HG03064 (cell line): ENCODE results near the gene UCK2.
A peak's percentile ranks its signal among the peaks of the same experiment; 100 is the strongest.

Experiments used
- ATAC-seq: cut with Tn5 transposase; IDR thresholded peaks from one replicate; pipeline ENCODE4 v1.9.1; 2021; ENCODE audit warnings: low read depth; ENCODE audit not compliant: unreplicated experiment

The UCK2 gene

DNA sequence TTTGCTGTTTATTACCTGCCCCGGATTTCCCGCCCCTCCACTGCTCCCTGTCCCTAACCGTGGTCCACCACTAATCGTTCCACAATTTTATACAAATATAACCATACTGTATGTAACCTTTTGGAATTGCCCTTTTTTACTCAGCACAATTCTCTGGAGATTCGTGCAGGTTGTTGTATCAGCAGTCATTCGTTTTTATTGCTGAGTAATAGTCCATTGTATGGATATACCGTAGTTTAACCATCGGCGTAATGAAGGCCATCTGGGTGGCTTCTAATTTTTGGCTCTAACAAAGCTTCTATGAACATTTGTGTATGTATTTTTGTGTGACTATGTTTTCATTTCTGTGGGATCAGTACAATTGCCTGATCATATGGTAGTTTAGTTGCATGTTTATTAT is 50.0 kb downstream of the UCK2 start:
- ATAC-seq: no peak

DNA sequence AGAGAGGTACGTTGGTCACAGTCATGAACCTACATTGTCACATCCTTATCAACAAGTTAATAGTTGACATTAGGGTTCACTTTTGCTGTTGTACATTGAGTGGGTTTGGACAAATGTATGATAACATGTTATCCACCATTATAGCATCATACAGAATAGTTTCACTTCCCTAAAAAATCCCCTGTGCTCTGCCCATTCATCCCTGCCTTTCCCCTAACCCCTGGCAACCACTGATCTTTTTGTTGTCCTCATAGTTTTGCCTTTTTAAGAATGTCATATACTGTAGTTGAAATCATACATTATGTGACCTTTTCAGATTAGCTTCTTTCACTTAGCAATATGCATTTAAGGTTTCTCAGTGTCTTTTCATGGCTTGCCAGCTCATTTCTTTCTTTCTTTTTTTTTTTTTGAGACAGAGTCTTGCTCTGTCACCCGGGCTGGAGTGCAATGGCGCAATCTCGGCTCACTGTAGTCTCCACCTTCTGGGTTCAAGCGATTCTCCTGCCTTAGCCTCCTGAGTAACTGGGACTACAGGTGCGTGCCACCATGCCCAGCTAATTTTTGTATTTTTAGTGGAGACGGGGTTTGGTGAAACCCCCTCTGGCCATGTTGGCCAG is 50.6 kb downstream of the UCK2 start:
- ATAC-seq: no peak

GRCh38 chr1:165879946-165880345 is 52.5 kb downstream of the UCK2 start:
- no peak for ATAC-seq

- ATAC-seq: no peak
Measured at GRCh38 chr1:165880993-165881392, 53.6 kb downstream of the UCK2 start.

GRCh38 chr1:165882168-165882837 is 54.9 kb downstream of the UCK2 start:
- peak; percentile 41 for ATAC-seq

DNA sequence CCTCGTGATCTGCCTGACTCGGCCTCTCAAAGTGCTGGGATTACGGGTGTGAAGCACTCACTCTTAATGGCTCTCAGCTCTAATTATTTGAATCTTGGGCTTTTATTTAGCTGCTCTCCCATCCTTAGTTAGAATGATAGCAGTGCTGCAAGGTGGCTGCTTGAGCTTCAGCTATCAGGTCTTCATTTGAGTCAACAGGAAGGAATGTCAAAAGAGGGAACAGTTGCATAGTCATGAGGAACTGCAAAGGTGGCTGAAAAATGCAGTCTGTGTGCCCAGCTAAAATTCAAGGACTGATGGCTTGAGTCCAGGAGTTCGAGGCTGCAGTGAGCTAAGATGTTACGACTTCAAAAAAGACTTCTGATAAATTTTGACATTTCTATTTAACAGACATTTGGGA is 55.6 kb downstream of the UCK2 start:
- ATAC-seq: no peak

DNA sequence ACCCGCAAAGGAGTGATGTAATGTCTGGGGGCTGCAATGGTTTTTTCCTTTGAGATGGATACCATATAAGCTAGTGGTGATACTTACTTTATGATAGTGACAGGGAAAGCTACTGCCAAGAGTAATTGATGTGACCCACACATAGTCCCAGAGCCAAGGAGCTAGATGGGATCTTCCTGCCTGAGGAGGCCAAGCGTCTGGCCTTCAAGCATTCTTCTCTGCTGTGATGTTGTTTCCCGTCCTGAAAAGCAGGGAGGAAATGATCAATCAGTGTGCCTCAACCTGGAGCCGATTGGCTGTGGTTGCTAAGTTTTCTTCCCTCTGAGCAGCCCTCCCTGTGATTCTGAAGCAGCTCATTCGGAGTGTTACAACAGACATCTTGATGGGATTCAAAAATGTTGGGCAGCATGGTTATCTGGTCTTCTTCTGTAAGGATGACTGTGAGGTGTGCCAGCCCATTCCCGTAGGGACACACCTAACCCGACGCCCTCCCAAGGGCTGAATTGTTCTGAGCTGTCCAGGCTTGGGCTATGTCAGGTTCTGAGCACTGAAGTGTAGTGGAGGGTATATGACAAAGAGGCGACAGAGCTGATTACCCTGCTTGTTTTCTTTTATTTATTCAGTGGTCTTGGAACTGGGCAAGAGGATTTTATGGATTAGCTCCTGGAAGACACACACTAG is 56.7 kb downstream of the UCK2 start:
- ATAC-seq: no peak

DNA sequence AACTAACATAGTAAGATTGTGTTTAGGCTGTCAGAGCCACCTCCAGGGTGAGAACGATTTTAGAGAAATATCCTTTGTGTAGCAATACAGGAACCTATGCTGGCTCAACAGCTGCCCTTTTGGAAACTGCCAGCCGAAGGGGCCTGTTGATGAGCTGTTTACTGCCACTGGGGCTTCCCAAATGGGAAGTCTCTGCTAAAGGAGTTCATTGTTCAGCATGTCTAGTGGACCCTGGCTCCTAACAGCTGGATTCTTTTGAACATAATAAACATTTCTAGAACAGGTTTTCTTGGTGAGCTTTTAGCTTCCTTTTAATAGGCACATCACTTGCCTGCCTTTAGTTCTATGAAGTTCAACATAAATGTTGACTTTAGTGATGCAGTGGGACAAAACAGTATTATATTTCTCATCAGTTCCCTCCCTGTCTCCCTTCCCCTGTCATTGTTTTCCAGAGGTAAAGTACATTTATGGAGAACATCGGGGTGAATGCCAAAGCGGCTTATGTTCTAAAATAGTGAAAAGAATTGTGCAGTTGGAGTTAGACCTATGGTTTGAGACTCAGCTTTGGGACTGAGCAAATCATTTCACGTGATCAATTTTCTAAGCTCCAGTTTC is 57.4 kb downstream of the UCK2 start:
- ATAC-seq: no peak

GRCh38 chr1:165885305-165885694 is 57.9 kb downstream of the UCK2 start:
- ATAC-seq: no peak

DNA sequence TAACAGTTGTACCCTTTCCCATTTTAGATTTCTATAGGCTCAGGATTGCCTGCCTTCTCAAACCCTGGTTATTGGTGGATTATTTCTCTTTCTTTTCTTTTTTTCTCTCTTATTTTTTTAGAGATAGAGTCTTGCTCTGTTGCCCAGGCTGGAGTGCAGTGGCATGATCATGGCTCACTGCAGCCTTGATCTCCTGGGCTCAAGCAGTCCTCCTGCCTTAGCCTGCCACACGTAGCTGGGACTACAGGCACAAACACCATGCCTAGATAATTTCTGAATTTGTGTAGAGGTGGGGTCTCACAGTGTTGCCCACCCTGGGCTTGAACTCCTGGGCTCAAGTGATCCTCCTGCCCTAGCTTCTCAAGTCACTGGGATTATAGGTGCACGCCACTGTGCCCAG is 58.8 kb downstream of the UCK2 start:
- no peak for ATAC-seq

DNA sequence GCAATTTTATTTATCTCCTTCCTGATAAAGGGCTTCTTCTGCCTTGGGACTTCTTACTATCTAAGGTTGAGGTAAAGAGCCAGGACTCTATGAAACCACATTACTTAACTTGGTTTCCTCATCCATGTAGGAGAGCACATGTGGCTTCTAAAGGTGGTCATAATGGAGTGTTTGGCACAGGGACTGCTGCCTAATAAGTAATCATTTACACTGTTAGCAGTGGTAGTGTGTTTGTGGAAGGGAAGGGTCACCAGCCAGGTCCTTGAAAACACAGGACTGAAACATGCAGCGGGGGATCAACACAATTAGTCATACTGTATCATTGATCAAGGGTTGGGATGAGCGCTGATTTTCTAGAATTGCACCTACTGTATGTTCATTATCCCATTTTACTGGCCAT is 59.6 kb downstream of the UCK2 start:
- no peak for ATAC-seq

DNA sequence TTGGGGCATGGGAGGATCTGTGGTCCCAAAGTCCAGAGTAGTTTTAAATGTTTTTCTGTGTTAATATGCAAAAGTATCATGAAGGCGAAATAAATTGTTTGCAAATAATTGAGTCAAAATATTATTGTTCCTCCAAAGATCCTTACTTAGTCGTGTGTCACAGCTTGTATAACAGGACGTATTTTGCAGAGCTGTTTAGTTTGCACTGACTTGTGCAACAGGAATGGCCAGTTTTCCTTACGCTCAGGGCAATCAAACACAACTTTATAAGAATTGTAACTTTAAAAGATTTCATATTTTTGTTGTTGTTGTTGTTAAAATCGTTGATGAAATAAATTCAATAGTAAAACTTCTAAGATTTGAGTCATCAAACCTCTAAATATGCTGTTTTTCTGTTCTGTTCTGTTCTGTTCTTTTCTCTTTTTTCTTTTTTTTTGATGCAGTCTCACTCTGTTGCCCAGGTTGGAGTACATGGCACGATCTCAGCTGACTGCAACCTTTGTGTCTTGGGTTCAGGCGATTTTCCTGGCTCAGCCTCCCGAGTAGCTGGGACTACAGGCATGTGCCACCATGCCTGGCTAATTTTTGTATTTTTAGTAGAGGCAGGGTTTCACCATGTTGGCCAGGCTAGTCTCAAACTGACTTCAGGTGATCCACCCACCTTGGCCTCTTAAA is 60.6 kb downstream of the UCK2 start:
- ATAC-seq: no peak

DNA sequence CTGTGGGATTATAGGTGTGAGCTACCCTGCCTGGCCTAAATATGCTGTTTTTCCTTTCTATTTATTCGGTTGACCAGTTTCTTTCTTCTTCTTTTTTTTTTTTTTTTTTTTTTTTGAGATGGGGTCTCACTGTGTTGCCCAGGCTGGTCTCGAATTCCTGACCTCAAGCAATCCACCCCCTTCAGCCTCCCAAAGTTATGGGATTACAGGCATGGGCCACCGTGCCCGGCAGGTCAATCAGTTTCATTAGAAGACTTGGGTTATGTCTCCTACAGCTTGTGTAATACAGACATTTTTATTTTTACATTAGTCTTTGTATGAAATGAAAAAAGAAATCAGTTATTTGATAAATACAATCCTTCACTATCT is 61.1 kb downstream of the UCK2 start:
- no peak for ATAC-seq

GRCh38 chr1:165890684-165891083 is 63.3 kb downstream of the UCK2 start:
- ATAC-seq: no peak

- ATAC-seq: no peak
Measured at GRCh38 chr1:165891111-165891860, 63.9 kb downstream of the UCK2 start.

- ATAC-seq: no peak
Measured at GRCh38 chr1:165892935-165893334, 65.5 kb downstream of the UCK2 start.

DNA sequence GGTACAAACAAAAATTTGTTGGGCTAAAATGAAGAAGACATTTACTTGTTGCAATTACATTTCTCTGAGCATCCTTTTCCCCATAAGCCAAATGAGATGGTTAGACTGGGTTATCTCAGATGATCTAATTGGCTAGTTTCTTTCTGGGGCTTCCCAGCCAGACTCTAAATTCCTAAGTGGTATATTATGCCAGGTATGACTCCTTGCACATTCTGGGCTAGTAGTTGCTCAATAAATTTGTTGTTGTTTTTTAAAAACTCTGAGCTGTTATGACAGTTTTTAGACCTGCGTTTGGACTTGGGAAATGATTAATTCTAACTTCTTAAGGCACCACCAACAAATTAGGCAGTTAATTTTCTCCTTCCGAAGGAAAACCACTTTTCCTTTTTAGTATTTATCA is 66.1 kb downstream of the UCK2 start:
- no peak for ATAC-seq

DNA sequence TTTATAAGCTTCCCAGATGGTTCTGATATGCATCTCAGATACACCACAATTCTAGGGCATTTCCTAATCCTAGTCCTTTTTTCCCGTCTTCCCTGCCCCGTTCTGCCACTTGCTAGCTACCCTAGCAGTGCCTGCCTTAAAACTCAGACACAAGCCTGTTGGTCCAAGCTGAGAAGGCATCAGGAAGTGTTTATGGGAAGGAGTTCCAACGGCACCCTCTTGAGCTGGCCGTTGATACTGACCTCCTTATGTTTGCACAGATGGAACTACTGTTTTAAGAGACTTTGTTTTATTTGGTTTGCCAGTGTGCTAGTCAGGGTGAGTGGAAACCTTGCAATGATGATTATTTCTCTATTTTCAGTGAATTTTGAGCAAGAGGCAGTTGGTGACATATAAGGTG is 67.2 kb downstream of the UCK2 start:
- no peak for ATAC-seq

GRCh38 chr1:165895451-165895871 is 68.0 kb downstream of the UCK2 start:
- ATAC-seq: no peak

- no peak for ATAC-seq
Measured at GRCh38 chr1:165896277-165896676, 68.9 kb downstream of the UCK2 start.
